Lung (tissue), 12 donors: Measurements from ENCODE around the gene CCDC78. TPM values are rescaled to one million over a fixed set of nuclear protein-coding genes. Genes with fewer than 3 reads are reported as not detected.

Experiments
- ATAC-seq: fragments of 200-7000 bp; cut with Tn5 transposase; one replicate; pipeline ENCODE4 v1.9.1; 2020; ENCODE audit warnings: moderate number of reproducible peaks; ENCODE audit not compliant: insufficient read depth, low FRiP score
- DNase-seq, 3 donors: peaks; one replicate each; pipeline ENCODE4 v3.0.0-alpha.2; 2013 to 2017
- H3K27ac ChIP-seq, 2 donors: one replicate each; pipeline ENCODE4 v1.5.1; 2013; ENCODE audit warnings: mild to moderate bottlenecking in 2 of 2, moderate library complexity in 2 of 2, control low read depth in 1 of 2, inconsistent platforms in 1 of 2, low read depth in 1 of 2, low read length in 1 of 2
- H3K27me3 ChIP-seq, 3 donors: one replicate each; pipeline ENCODE4 v1.5.1; 2013; ENCODE audit warnings: low read length in 2 of 3; ENCODE audit not compliant: control insufficient read depth in 3 of 3, insufficient read depth in 3 of 3
- H3K36me3 ChIP-seq, 4 donors: one replicate each; pipeline ENCODE4 v1.5.1; 2013; ENCODE audit warnings: low read length in 4 of 4, mild to moderate bottlenecking in 1 of 4, moderate library complexity in 1 of 4; ENCODE audit not compliant: control insufficient read depth in 4 of 4, insufficient read depth in 4 of 4
- H3K4me1 ChIP-seq, 5 donors: one replicate each; pipeline ENCODE4 v1.5.1; 2013; ENCODE audit warnings: low read length in 5 of 5, mild to moderate bottlenecking in 2 of 5, moderate library complexity in 1 of 5; ENCODE audit not compliant: control insufficient read depth in 5 of 5, insufficient read depth in 5 of 5
- H3K4me3 ChIP-seq: one replicate; pipeline ENCODE4 v1.5.1; 2013; ENCODE audit warnings: mild to moderate bottlenecking, control low read depth, moderate library complexity
- H3K9ac ChIP-seq, 2 donors: one replicate each; pipeline ENCODE4 v1.5.1; 2013; ENCODE audit warnings: low read length in 2 of 2, control low read depth in 1 of 2; ENCODE audit not compliant: insufficient read depth in 1 of 2
- H3K9me3 ChIP-seq, 4 donors: one replicate each; pipeline ENCODE4 v1.5.1; 2013; ENCODE audit warnings: low read length in 3 of 4, mild to moderate bottlenecking in 1 of 4, moderate library complexity in 1 of 4; ENCODE audit not compliant: control insufficient read depth in 4 of 4, insufficient read depth in 3 of 4
- CTCF ChIP-seq: IDR thresholded peaks from 2 replicates; pipeline ENCODE4 v1.5.1; 2012; ENCODE audit warnings: mild to moderate bottlenecking; ENCODE audit errors: control extremely low read depth, extremely low read depth
- WGBS, 2 donors: extraction: QIAGEN DNeasy Blood & Tissue Kit; methylation state at CpG; one replicate each; pipeline ENCODE4 v1.1.7; 2013; 5-methylcytosine and 5-hydroxymethylcytosine counted together
- polyA plus RNA-seq, 2 donors: library from polyadenylated mRNA; stranded (reverse); fragments of 200-250 nt; gene quantifications; one replicate each; pipeline ENCODE4 v1.2.1, GENCODE V29; 2013
- total RNA-seq, 2 donors: library from RNA; depleted of rRNA in 1 of 2; stranded (reverse); fragments of >200 nt in 1 of 2; gene quantifications; one replicate each; pipeline ENCODE4 v1.2.1, GENCODE V29; 2014 to 2021
- donor health status: control.
- donor health status: control.
- donor health status: Bipolar disorder and iron deficiency.
- donor health status: healthy.
- donor health status: DM: yes; HTN: yes; CAD: no.

Gene CCDC78
- total and polyA plus RNA-seq, 4 donors = 25.6 to 71.6 (median 37.0) TPM

GRCh38 chr16:720990-721764 lies 5.1 kb downstream of the CCDC78 start, which contains the start of gene ANTKMT:
Gene ANTKMT (plus strand): TSS chr16:721146. CDS start chr16:721275, 129 bp downstream.
- ATAC-seq = peak; percentile 81
- Histone ChIP-seq H3K4me3 (peak within 1 kb of the TSS; percentile 85), H3K27me3 (peaks cover 0 to 6% (median under 1%) of the 10 kb centered on the region in 3 donors), H3K4me1 (peaks cover 0 to 25% (median 7%) of the 10 kb centered on the region in 5 donors), H3K9ac (no peak within 1 kb of the TSS), H3K27ac (peak within 1 kb of the TSS; percentile 88 to 91), H3K36me3 (no peaks in the 10 kb centered on the region), H3K9me3 (no peaks in the 10 kb centered on the region)
- peak; percentile 2 for TF ChIP-seq CTCF
- WGBS, 2 donors = 5 to 8% methylated on average over 65 to 106 of the region's 106 CpGs
- DNase-seq = peak; percentile 75 to 87 (median 84)

GRCh38 chr16:720447-720989 lies 5.7 kb downstream of the CCDC78 start:
- WGBS, 2 donors = 0 to 1% methylated on average over 36 to 38 of the region's 38 CpGs
- peak; percentile 1 for ATAC-seq
- TF ChIP-seq CTCF = no peak
- peaks cover 0 to 9% (median 0%) of the 10 kb centered on the region in 3 donors for H3K27me3 ChIP-seq
- no peaks in the 10 kb centered on the region for H3K9me3 ChIP-seq
- H3K4me3 ChIP-seq = peak overlapping the region; percentile 85
- H3K36me3 ChIP-seq = no peaks in the 10 kb centered on the region
- H3K9ac ChIP-seq = no peak overlapping the region
- peak; percentile 80 to 88 (median 82) for DNase-seq
- peaks cover 0 to 30% (median 13%) of the 10 kb centered on the region in 5 donors for H3K4me1 ChIP-seq
- peak overlapping the region; percentile 88 to 91 for H3K27ac ChIP-seq

- WGBS, 2 donors = 11 to 12% methylated on average over 16 of the region's 16 CpGs
- H3K27ac ChIP-seq = peak overlapping the region in 1 of 2 donors; percentile 91
These were observed 6.3 kb downstream of the CCDC78 start for GRCh38 chr16:719815-720446.

More at GRCh38 chr16:719815-720446, 6.3 kb downstream of the CCDC78 start:
- Histone ChIP-seq H3K27me3 (peaks cover 0 to 9% (median 0%) of the 10 kb centered on the region in 3 donors), H3K9me3 (no peaks in the 10 kb centered on the region), H3K9ac (no peak overlapping the region), H3K4me3 (no peak overlapping the region), H3K36me3 (no peaks in the 10 kb centered on the region), H3K4me1 (peaks cover 0 to 30% (median 13%) of the 10 kb centered on the region in 5 donors)
- no peak for TF ChIP-seq CTCF
- no peak for DNase-seq
- no peak for ATAC-seq
